IMR-90 (cell line): ENCODE data around the gene CEP63. TPM values are rescaled to one million over a fixed set of nuclear protein-coding genes. Genes with fewer than 3 reads are reported as not detected.

Experiments used
- ATAC-seq: fragments of 200-7000 bp; cut with Tn5 transposase; 2 replicates; pipeline ENCODE4 v1.9.1; 2020; ENCODE audit warnings: low read depth, mild to moderate bottlenecking, moderate library complexity
- BruUV-seq: library from RNA; stranded (reverse); fragments of 400-500 nt; replicated peaks from 2 replicates; lab custom pipeline; 2021; lab: Mats Ljungman, UMichigan
- CTCF ChIA-PET: fragments of 300-600 bp; formaldehyde crosslinking; extraction: SDS; loops from one replicate; lab custom pipeline; 2021; ENCODE audit warnings: antibody characterized with exemption; lab: Yijun Ruan, JAX
- POLR2A ChIA-PET: fragments of 300-600 bp; sonication (Branson Sonifier 250); formaldehyde crosslinking; loops from one replicate; lab custom pipeline; 2022; ENCODE audit warnings: antibody characterized with exemption; ENCODE audit not compliant: unreplicated experiment; lab: Charles Lee
- DNase-seq: peaks from one replicate; pipeline ENCODE4 v3.0.0; 2013
- H2AFZ ChIP-seq: replicated peaks from 2 replicates; pipeline ENCODE3; 2013; ENCODE audit warnings: low read length, mild to moderate bottlenecking; ENCODE audit not compliant: poor library complexity
- H2AK5ac ChIP-seq: 2 replicates; pipeline ENCODE4 v1.6.1; 2013; ENCODE audit warnings: low read depth, low read length, inconsistent platforms
- H2AK9ac ChIP-seq: replicated peaks from 2 replicates; pipeline ENCODE3; 2013; ENCODE audit warnings: mild to moderate bottlenecking, low read depth, low read length, moderate library complexity; ENCODE audit not compliant: poor library complexity
- H2BK120ac ChIP-seq: 2 replicates; pipeline ENCODE4 v1.6.1; 2013; ENCODE audit warnings: low read depth, low read length, inconsistent platforms
- H2BK15ac ChIP-seq: 3 replicates; pipeline ENCODE4 v1.6.1; 2013; ENCODE audit warnings: low read depth, low read length, inconsistent platforms
- H2BK20ac ChIP-seq: 2 replicates; pipeline ENCODE4 v1.6.1; 2013; ENCODE audit warnings: low read depth, mild to moderate bottlenecking, inconsistent platforms, low read length, moderate library complexity
- H2BK5ac ChIP-seq: 2 replicates; pipeline ENCODE4 v1.6.1; 2013; ENCODE audit warnings: mild to moderate bottlenecking, low read depth, low read length, inconsistent platforms; ENCODE audit not compliant: poor library complexity, severe bottlenecking
- H3K14ac ChIP-seq: replicated peaks from 2 replicates; pipeline ENCODE4 v1.6.1; 2013; ENCODE audit warnings: low read depth, low read length, inconsistent platforms
- H3K18ac ChIP-seq: 2 replicates; pipeline ENCODE4 v1.6.1; 2013; ENCODE audit warnings: low read depth, low read length, control low read depth
- H3K23ac ChIP-seq: 2 replicates; pipeline ENCODE4 v1.6.1; 2013; ENCODE audit warnings: low read depth, low read length, inconsistent platforms
- H3K27ac ChIP-seq: 2 replicates; pipeline ENCODE4 v1.5.1; 2013; ENCODE audit warnings: mild to moderate bottlenecking, control low read depth, low read length; ENCODE audit not compliant: insufficient read depth
- H3K27me3 ChIP-seq: 2 replicates; pipeline ENCODE4 v1.6.1; 2013; ENCODE audit warnings: low read length; ENCODE audit not compliant: control insufficient read depth, insufficient read depth
- H3K36me3 ChIP-seq: 2 replicates; pipeline ENCODE4 v1.6.1; 2013; ENCODE audit warnings: low read length, mixed read lengths; ENCODE audit not compliant: control insufficient read depth, insufficient read depth
- H3K4ac ChIP-seq: 2 replicates; pipeline ENCODE4 v1.6.1; 2013; ENCODE audit warnings: low read depth, low read length, inconsistent platforms
- H3K4me1 ChIP-seq: 2 replicates; pipeline ENCODE4 v1.6.1; 2013; ENCODE audit warnings: low read length, mixed read lengths; ENCODE audit not compliant: control insufficient read depth, insufficient read depth
- H3K4me2 ChIP-seq: 2 replicates; pipeline ENCODE4 v1.6.1; 2013; ENCODE audit warnings: low read depth, mild to moderate bottlenecking, control low read depth, low read length, moderate library complexity
- H3K4me3 ChIP-seq: 2 replicates; pipeline ENCODE4 v1.5.1; 2013; ENCODE audit warnings: low read depth, mild to moderate bottlenecking, control low read depth, low read length, moderate library complexity; ENCODE audit not compliant: insufficient read depth
- H3K56ac ChIP-seq: 2 replicates; pipeline ENCODE4 v1.6.1; 2013; ENCODE audit warnings: low read length, inconsistent platforms; ENCODE audit not compliant: insufficient read depth; ENCODE audit errors: extremely low read depth
- H3K79me1 ChIP-seq, 2 experiments: 2 replicates each; pipeline ENCODE4 v1.6.1; 2013; ENCODE audit warnings: low read length in 2 of 2, inconsistent platforms in 1 of 2, low read depth in 1 of 2
- H3K9ac ChIP-seq: 2 replicates; pipeline ENCODE4 v1.6.1; 2013; ENCODE audit warnings: low read depth, low read length, control low read depth
- H3K9me1 ChIP-seq: 2 replicates; pipeline ENCODE4 v1.6.1; 2013; ENCODE audit warnings: low read length, inconsistent platforms; ENCODE audit not compliant: insufficient read depth
- H3K9me3 ChIP-seq: 2 replicates; pipeline ENCODE4 v1.6.1; 2013; ENCODE audit warnings: low read length; ENCODE audit not compliant: control insufficient read depth, insufficient read depth
- H4K20me1 ChIP-seq: 2 replicates; pipeline ENCODE4 v1.6.1; 2013; ENCODE audit warnings: low read length, inconsistent platforms; ENCODE audit not compliant: insufficient read depth
- H4K5ac ChIP-seq: 2 replicates; pipeline ENCODE4 v1.6.1; 2013; ENCODE audit warnings: mild to moderate bottlenecking, low read depth, low read length, control low read depth
- H4K8ac ChIP-seq, 2 experiments: 2 replicates each; pipeline ENCODE4 v1.6.1; 2013; ENCODE audit warnings: low read depth in 2 of 2, low read length in 2 of 2, control low read depth in 1 of 2, inconsistent platforms in 1 of 2
- H4K91ac ChIP-seq: 2 replicates; pipeline ENCODE4 v1.6.1; 2013; ENCODE audit warnings: low read depth, low read length, inconsistent platforms; ENCODE audit not compliant: insufficient read depth
- BHLHE40 ChIP-seq: fragments of 150-350 bp; IDR thresholded peaks from 2 replicates; pipeline ENCODE4 v1.6.1; 2016; ENCODE audit warnings: mild to moderate bottlenecking, low read depth, low read length
- CEBPB ChIP-seq: IDR thresholded peaks from 2 replicates; pipeline ENCODE4 v1.6.1; 2012; ENCODE audit warnings: low read depth, low read length, improper control_type of control experiment
- CHD1 ChIP-seq: IDR thresholded peaks from 2 replicates; pipeline ENCODE4 v1.6.1; 2012; ENCODE audit warnings: low read depth, low read length, improper control_type of control experiment
- CTCF ChIP-seq: conservative IDR thresholded peaks from 2 replicates; pipeline ENCODE4 v1.5.1; 2012; ENCODE audit warnings: mild to moderate bottlenecking, low read depth, low read length, improper control_type of control experiment
- FOS ChIP-seq: fragments of 150-350 bp; IDR thresholded peaks from 2 replicates; pipeline ENCODE4 v1.6.1; 2016; ENCODE audit warnings: low read depth, low read length
- MAFK ChIP-seq: IDR thresholded peaks from 2 replicates; pipeline ENCODE4 v1.6.1; 2012; ENCODE audit warnings: low read depth, low read length, improper control_type of control experiment
- MAZ ChIP-seq: IDR thresholded peaks from 2 replicates; pipeline ENCODE4 v1.6.1; 2012; ENCODE audit warnings: low read depth, mild to moderate bottlenecking, low read length, improper control_type of control experiment, moderate library complexity, borderline replicate concordance
- MXI1 ChIP-seq: IDR thresholded peaks from 2 replicates; pipeline ENCODE4 v1.6.1; 2012; ENCODE audit warnings: low read depth, mild to moderate bottlenecking, low read length, moderate library complexity, borderline replicate concordance
- NFE2L2 ChIP-seq: fragments of 150-350 bp; IDR thresholded peaks from 2 replicates; pipeline ENCODE4 v1.6.1; 2016; ENCODE audit warnings: low read depth, mild to moderate bottlenecking, low read length
- POLR2A ChIP-seq: IDR thresholded peaks from 2 replicates; pipeline ENCODE4 v1.6.1; 2012; ENCODE audit warnings: mild to moderate bottlenecking, low read depth, low read length
- RAD21 ChIP-seq: IDR thresholded peaks from 2 replicates; pipeline ENCODE4 v1.6.1; 2012; ENCODE audit warnings: low read length, improper control_type of control experiment
- RCOR1 ChIP-seq: IDR thresholded peaks from 2 replicates; pipeline ENCODE4 v1.6.1; 2012; ENCODE audit warnings: mild to moderate bottlenecking, low read length, improper control_type of control experiment; ENCODE audit not compliant: insufficient replicate concordance
- RFX5 ChIP-seq: IDR thresholded peaks from 2 replicates; pipeline ENCODE4 v1.8.0; 2012; ENCODE audit warnings: low read depth, mild to moderate bottlenecking, low read length, moderate library complexity
- SMC3 ChIP-seq: fragments of 150-350 bp; IDR thresholded peaks from 2 replicates; pipeline ENCODE4 v1.6.1; 2016; ENCODE audit warnings: low read depth, mild to moderate bottlenecking, antibody characterized with exemption, low read length, moderate library complexity
- USF2 ChIP-seq: fragments of 150-350 bp; IDR thresholded peaks from 2 replicates; pipeline ENCODE4 v1.6.1; 2017; ENCODE audit warnings: mild to moderate bottlenecking, antibody characterized with exemption, low read length, low read depth
- WGBS, 2 experiments: methylation state at CpG; one replicate each; pipeline versions ENCODE4 v1.1.5 to v1.1.7; 2013; ENCODE audit warnings: missing lambda C conversion rate in 2 of 2; ENCODE audit not compliant: insufficient read length in 1 of 2; ENCODE audit errors: extremely low coverage in 2 of 2; 5-methylcytosine and 5-hydroxymethylcytosine counted together
- dilution Hi-C: fragments of 300-500 bp; cut with HindIII; formaldehyde crosslinking; loops from one replicate; pipeline ENCODE4 v1.14.3; 2018; ENCODE audit warnings: low sequenced_read_pairs; ENCODE audit not compliant: unreplicated experiment
- in situ Hi-C: fragments of 300-500 bp; cut with MboI; formaldehyde crosslinking; loops from 3 replicates; pipeline ENCODE4 v1.14.3; 2019; ENCODE audit warnings: low sequenced_read_pairs, inconsistent platforms, mixed read lengths
- intact Hi-C: fragments of 100-400 bp; cut with micrococcal nuclease; formaldehyde crosslinking; loops from 2 replicates; pipeline ENCODE4 v1.10.0; 2022
- polyA plus RNA-seq, 3 experiments: library from polyadenylated mRNA; depleted of rRNA; stranded (reverse); fragments of >200 nt; gene quantifications; 2 replicates each; pipeline ENCODE4 v1.2.3, GENCODE V29; 2012; ENCODE audit warnings: low replicate concordance in 1 of 3
- total RNA-seq: library from RNA; depleted of rRNA; stranded (reverse); fragments of >200 nt; gene quantifications from 2 replicates; pipeline ENCODE4 v1.2.3, GENCODE V29; 2012
- TF ChIP-seq, protein P1 (sequence below): fragments of 150-350 bp; IDR thresholded peaks from 2 replicates; pipeline ENCODE4 v1.6.1; 2016; ENCODE audit warnings: low read depth, mild to moderate bottlenecking, low read length, moderate library complexity, borderline replicate concordance

Gene CEP63
- total and polyA plus RNA-seq, 2 of the 4 experiments (the other 2 are of a cell fraction) = 6.5 to 9.1 TPM

GRCh38 chr3:134609821-134610431, 124.1 kb downstream of the CEP63 start:
- WGBS, 2 experiments = 30% methylated on average over 3 of the region's 10 CpGs; no CpG with 5 or more reads in 1 of the 2 experiments

More at GRCh38 chr3:134609821-134610431, 124.1 kb downstream of the CEP63 start:
- dilution Hi-C loops = no loop called here
- Histone ChIP-seq H2BK5ac (no peak overlapping the region), H3K9me1 (no peaks in the 10 kb centered on the region), H3K56ac (no peak overlapping the region), H3K4me1 (peaks cover 2% of the 10 kb centered on the region; the same call in 1 of the 2 replicates), H2BK20ac (no peak overlapping the region), H3K4me3 (no peak overlapping the region), H4K91ac (no peak overlapping the region), H3K9me3 (no peaks in the 10 kb centered on the region), H3K14ac (no peak overlapping the region), H2AK5ac (no peak overlapping the region), H4K8ac (no peak overlapping the region), H3K27ac (no peak overlapping the region), H3K9ac (no peak overlapping the region), H3K18ac (no peak overlapping the region), H2AFZ (no peak overlapping the region), H2AK9ac (no peak overlapping the region), H3K36me3 (no peaks in the 10 kb centered on the region), H3K23ac (no peak overlapping the region), H3K4ac (no peak overlapping the region), H4K20me1 (no peaks in the 10 kb centered on the region), H3K79me1 (no peaks in the 10 kb centered on the region), H2BK120ac (no peak overlapping the region), H3K4me2 (no peak overlapping the region), H2BK15ac (no peak overlapping the region), H3K27me3 (peaks cover 49% of the 10 kb centered on the region), H4K5ac (no peak overlapping the region)
- in situ Hi-C loops = loop anchor here (10.0 kb wide), 1 partner anchor 1285 kb away; no protein-coding TSS in a partner anchor
- ChIA-PET CTCF (no interaction called here), POLR2A (no interaction called here)
- no TSS peak for BruUV-seq
- intact Hi-C loops = no loop called here
- ATAC-seq (no peak), DNase-seq (no peak)
- TF ChIP-seq, protein P1, sequence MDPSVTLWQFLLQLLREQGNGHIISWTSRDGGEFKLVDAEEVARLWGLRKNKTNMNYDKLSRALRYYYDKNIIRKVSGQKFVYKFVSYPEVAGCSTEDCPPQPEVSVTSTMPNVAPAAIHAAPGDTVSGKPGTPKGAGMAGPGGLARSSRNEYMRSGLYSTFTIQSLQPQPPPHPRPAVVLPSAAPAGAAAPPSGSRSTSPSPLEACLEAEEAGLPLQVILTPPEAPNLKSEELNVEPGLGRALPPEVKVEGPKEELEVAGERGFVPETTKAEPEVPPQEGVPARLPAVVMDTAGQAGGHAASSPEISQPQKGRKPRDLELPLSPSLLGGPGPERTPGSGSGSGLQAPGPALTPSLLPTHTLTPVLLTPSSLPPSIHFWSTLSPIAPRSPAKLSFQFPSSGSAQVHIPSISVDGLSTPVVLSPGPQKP = no peak
- TF ChIP-seq MXI1 = no peak
- no peak for TF ChIP-seq USF2
- no peak for TF ChIP-seq POLR2A
- TF ChIP-seq RCOR1 = no peak
- TF ChIP-seq MAFK = no peak
- no peak for TF ChIP-seq BHLHE40
- no peak for TF ChIP-seq CTCF
- TF ChIP-seq CHD1 = no peak
- TF ChIP-seq RFX5 = no peak
- no peak for TF ChIP-seq RAD21
- no peak for TF ChIP-seq MAZ
- TF ChIP-seq SMC3 = no peak
- TF ChIP-seq CEBPB = no peak
- TF ChIP-seq NFE2L2 = no peak
- no peak for TF ChIP-seq FOS
